K562 (cell line): ENCODE measurements around the gene ADARB2. TPM values are rescaled to one million over a fixed set of nuclear protein-coding genes. Genes with fewer than 3 reads are reported as not detected.

Experiments used
- ATAC-seq: fragments of 200-7000 bp; cut with Tn5 transposase; 3 replicates; pipeline ENCODE4 v1.9.1; 2020; ENCODE audit warnings: moderate library complexity
- BruUV-seq: library from RNA; stranded (reverse); fragments of 400-500 nt; replicated peaks from 2 replicates; lab custom pipeline; 2021; lab: Mats Ljungman, UMichigan
- CTCF ChIA-PET: fragments of 300-600 bp; formaldehyde crosslinking; extraction: SDS; loops from one replicate; lab custom pipeline; 2021; ENCODE audit warnings: low intra/inter-chr PET ratio; lab: Yijun Ruan, JAX
- POLR2A ChIA-PET: fragments of 300-600, 350-650 bp; sonication (Branson Sonifier 250); formaldehyde crosslinking; extraction: SDS; loops from one replicate; lab custom pipeline; 2021; ENCODE audit warnings: antibody characterized with exemption, inconsistent platforms; lab: Yijun Ruan, JAX
- DNase-seq, 4 experiments: peaks; one replicate each; pipeline versions ENCODE4 v3.0.0 to v3.0.0-alpha.2; 2011 to 2018; ENCODE audit warnings: low spot score in 3 of 4, mixed read lengths in 3 of 4; ENCODE audit errors: extremely low read depth in 1 of 4
- FAIRE-seq: peaks from 2 replicates; lab custom pipeline; 2011; peaks lifted over from hg19 to GRCh38; lab: Jason Lieb, UNC
- H2AFZ ChIP-seq: 2 replicates; pipeline ENCODE4 v1.6.0; 2011; ENCODE audit warnings: low read depth, low read length, control low read depth, inconsistent platforms
- H3K27ac ChIP-seq: fragments of 200-600 bp; 3 replicates; pipeline ENCODE4 v1.8.0; 2011; ENCODE audit warnings: low read depth, mild to moderate bottlenecking, control low read depth, inconsistent platforms, low read length, moderate library complexity, mixed read lengths; ENCODE audit errors: extremely low read depth
- H3K27me3 ChIP-seq, 2 experiments: fragments of 300-600 bp in 1 of 2; 2 replicates in 1 of 2; 3 replicates in 1 of 2; pipeline versions ENCODE4 v1.6.0 to v1.8.0; 2011; ENCODE audit warnings: inconsistent platforms in 2 of 2, low read length in 2 of 2, mild to moderate bottlenecking in 1 of 2, mixed read lengths in 1 of 2, moderate library complexity in 1 of 2; ENCODE audit not compliant: control insufficient read depth in 2 of 2, insufficient read depth in 2 of 2
- H3K36me3 ChIP-seq: fragments of 300-600 bp; 3 replicates; pipeline ENCODE4 v1.8.0; 2011; ENCODE audit warnings: mild to moderate bottlenecking, low read length, inconsistent platforms; ENCODE audit not compliant: control insufficient read depth, insufficient read depth
- H3K4me1 ChIP-seq, 2 experiments: fragments of 200-600 bp in 1 of 2; replicated peaks in 1 of 2; 2 replicates in 1 of 2; 3 replicates in 1 of 2; pipeline versions ENCODE4 v1.5.1 to v1.8.0; 2011; ENCODE audit warnings: inconsistent platforms in 2 of 2, low read length in 2 of 2, mild to moderate bottlenecking in 1 of 2, mixed read lengths in 1 of 2, moderate library complexity in 1 of 2; ENCODE audit not compliant: control insufficient read depth in 2 of 2, insufficient read depth in 2 of 2
- H3K4me2 ChIP-seq: 2 replicates; pipeline ENCODE4 v1.6.1; 2011; ENCODE audit warnings: low read length, control low read depth, inconsistent platforms, mixed read lengths; ENCODE audit not compliant: insufficient read depth
- H3K4me3 ChIP-seq: fragments of 200-600 bp; sonication (generic), shearing (Covaris generic); 2 replicates; pipeline ENCODE4 v1.5.1; 2016; ENCODE audit warnings: control low read depth, inconsistent platforms
- H3K79me2 ChIP-seq: fragments of 200-600 bp; 3 replicates; pipeline ENCODE4 v1.8.0; 2011; ENCODE audit warnings: low read length, inconsistent platforms; ENCODE audit not compliant: control insufficient read depth, insufficient read depth
- H3K9ac ChIP-seq, 2 experiments: 2 replicates each; pipeline versions ENCODE4 v1.6.0 to v1.6.1; 2011; ENCODE audit warnings: low read depth in 2 of 2, low read length in 2 of 2, control low read depth in 1 of 2, inconsistent platforms in 1 of 2, mild to moderate bottlenecking in 1 of 2, mixed read lengths in 1 of 2; ENCODE audit not compliant: insufficient read depth in 1 of 2
- H3K9me1 ChIP-seq: one replicate; pipeline ENCODE4 v1.6.0; 2011; ENCODE audit warnings: inconsistent platforms, mild to moderate bottlenecking, low read length, moderate library complexity; ENCODE audit not compliant: control insufficient read depth, insufficient read depth
- H3K9me3 ChIP-seq: replicated peaks from 2 replicates; pipeline ENCODE4 v1.5.1; 2011; ENCODE audit warnings: low read depth, low read length, inconsistent platforms; ENCODE audit not compliant: control insufficient read depth, insufficient read depth
- H4K20me1 ChIP-seq: replicated peaks from 2 replicates; pipeline ENCODE4 v1.6.1; 2011; ENCODE audit warnings: low read length, inconsistent platforms, mixed read lengths; ENCODE audit not compliant: control insufficient read depth, insufficient read depth
- GABPA ChIP-seq: fragments of 200-800 bp; sonication (Bioruptor generic); conservative IDR thresholded peaks from 2 replicates; pipeline ENCODE4 v1.6.1; 2016; ENCODE audit warnings: low read depth, missing genetic modification characterization, missing compliant biosample characterization
- RBM25 ChIP-seq: fragments of 200-400 bp; formaldehyde crosslinking; IDR thresholded peaks from 2 replicates; pipeline ENCODE4 v1.6.1; 2018; ENCODE audit warnings: low read length, low read depth, moderate library complexity; ENCODE audit not compliant: severe bottlenecking
- ZKSCAN3 ChIP-seq: fragments of 250-450 bp; sonication (Bioruptor Pico); IDR thresholded peaks from 2 replicates; pipeline ENCODE4 v1.4.0; 2020
- ZNF140 ChIP-seq: fragments of 250-450 bp; sonication (Bioruptor Pico); IDR thresholded peaks from 2 replicates; pipeline ENCODE4 v1.8.0; 2021; ENCODE audit warnings: moderate library complexity, mild to moderate bottlenecking, inconsistent platforms
- WGBS: fragments of 100-300 bp; shearing (Covaris generic); methylation state at CpG from one replicate; pipeline ENCODE4 v1.1.6; 2016; ENCODE audit warnings: low coverage, mixed read lengths; ENCODE audit not compliant: insufficient coverage; ENCODE audit errors: missing lambda C conversion rate; 5-methylcytosine and 5-hydroxymethylcytosine counted together
- in situ Hi-C: fragments of 300-500 bp; cut with MboI; formaldehyde crosslinking; loops from 4 replicates; pipeline ENCODE4 v1.15.0; 2018; ENCODE audit warnings: inconsistent platforms, mixed read lengths
- intact Hi-C: fragments of 100-400 bp; cut with micrococcal nuclease; formaldehyde crosslinking; loops from 2 replicates; pipeline ENCODE4 v1.14.2; 2022
- polyA plus RNA-seq, 8 experiments: library from polyadenylated mRNA; depleted of rRNA in 4 of 8; stranded (reverse) in 5 of 8; unstranded in 3 of 8; fragments of >200 nt; fragmentation: Nextera tagmentation in 2 of 8; fragmentation: Illumina TruSeq in 1 of 8; extraction: Ambion mirVana in 2 of 8; extraction: Trizol in 1 of 8; gene quantifications; 2 replicates each; pipeline versions ENCODE4 v1.2.1 to v1.2.3, GENCODE V29; 2011 to 2014; ENCODE audit warnings: inconsistent platforms in 1 of 8, missing spikeins in 1 of 8
- total RNA-seq, 7 experiments: library from RNA; depleted of rRNA in 6 of 7; stranded (reverse); fragments of >200 nt in 6 of 7; fragmentation: Illumina TruSeq in 2 of 7; extraction: Trizol in 2 of 7; gene quantifications; 2 replicates each; pipeline versions ENCODE4 v1.2.1 to v1.2.3, GENCODE V29; 2011 to 2021; ENCODE audit warnings: low replicate concordance in 1 of 7
- TF ChIP-seq, protein P1 (sequence below): fragments of 450-650 bp; formaldehyde crosslinking; IDR thresholded peaks from 2 replicates; pipeline ENCODE4 v1.4.0; 2020; ENCODE audit warnings: mild to moderate bottlenecking, moderate library complexity
- TF ChIP-seq, protein P2 (sequence below): fragments of 250-450 bp; sonication (Bioruptor Pico); IDR thresholded peaks from 2 replicates; pipeline ENCODE4 v1.5.0; 2020; ENCODE audit warnings: mild to moderate bottlenecking, borderline replicate concordance

Gene ADARB2
- total and polyA plus RNA-seq, 9 of the 15 experiments (the other 6 are each of a cell fraction or from before 2014, with no cell fraction given): not detected

- H3K9me1 ChIP-seq: no peaks in the 10 kb centered on the region
- POLR2A ChIA-PET: interaction anchor here (0.6 to 0.7 kb wide), 3 partner anchors 101 to 285 kb away, joined by 3 to 4 read pairs (median 4); no protein-coding TSS in a partner anchor
- H4K20me1 ChIP-seq: no peaks in the 10 kb centered on the region
- H3K27ac ChIP-seq: no peak overlapping the region
- TF ChIP-seq, protein P1, sequence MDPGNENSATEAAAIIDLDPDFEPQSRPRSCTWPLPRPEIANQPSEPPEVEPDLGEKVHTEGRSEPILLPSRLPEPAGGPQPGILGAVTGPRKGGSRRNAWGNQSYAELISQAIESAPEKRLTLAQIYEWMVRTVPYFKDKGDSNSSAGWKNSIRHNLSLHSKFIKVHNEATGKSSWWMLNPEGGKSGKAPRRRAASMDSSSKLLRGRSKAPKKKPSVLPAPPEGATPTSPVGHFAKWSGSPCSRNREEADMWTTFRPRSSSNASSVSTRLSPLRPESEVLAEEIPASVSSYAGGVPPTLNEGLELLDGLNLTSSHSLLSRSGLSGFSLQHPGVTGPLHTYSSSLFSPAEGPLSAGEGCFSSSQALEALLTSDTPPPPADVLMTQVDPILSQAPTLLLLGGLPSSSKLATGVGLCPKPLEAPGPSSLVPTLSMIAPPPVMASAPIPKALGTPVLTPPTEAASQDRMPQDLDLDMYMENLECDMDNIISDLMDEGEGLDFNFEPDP: no peak
- TF ChIP-seq ZNF140 (CRISPR knock-in tag) (no peak), GABPA (0 out of 2 replicates have a peak, but pooled peaks have one; percentile 32), ZKSCAN3 (CRISPR knock-in tag) (no peak), RBM25 (no peak)
- TF ChIP-seq, protein P2, sequence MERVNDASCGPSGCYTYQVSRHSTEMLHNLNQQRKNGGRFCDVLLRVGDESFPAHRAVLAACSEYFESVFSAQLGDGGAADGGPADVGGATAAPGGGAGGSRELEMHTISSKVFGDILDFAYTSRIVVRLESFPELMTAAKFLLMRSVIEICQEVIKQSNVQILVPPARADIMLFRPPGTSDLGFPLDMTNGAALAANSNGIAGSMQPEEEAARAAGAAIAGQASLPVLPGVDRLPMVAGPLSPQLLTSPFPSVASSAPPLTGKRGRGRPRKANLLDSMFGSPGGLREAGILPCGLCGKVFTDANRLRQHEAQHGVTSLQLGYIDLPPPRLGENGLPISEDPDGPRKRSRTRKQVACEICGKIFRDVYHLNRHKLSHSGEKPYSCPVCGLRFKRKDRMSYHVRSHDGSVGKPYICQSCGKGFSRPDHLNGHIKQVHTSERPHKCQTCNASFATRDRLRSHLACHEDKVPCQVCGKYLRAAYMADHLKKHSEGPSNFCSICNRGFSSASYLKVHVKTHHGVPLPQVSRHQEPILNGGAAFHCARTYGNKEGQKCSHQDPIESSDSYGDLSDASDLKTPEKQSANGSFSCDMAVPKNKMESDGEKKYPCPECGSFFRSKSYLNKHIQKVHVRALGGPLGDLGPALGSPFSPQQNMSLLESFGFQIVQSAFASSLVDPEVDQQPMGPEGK: no peak
- CTCF ChIA-PET: no interaction called here
- no peak overlapping the region for H3K4me3 ChIP-seq
- no peak overlapping the region for H3K9ac ChIP-seq
- no peak for FAIRE-seq
- intact Hi-C loops: no loop called here
- no peaks in the 10 kb centered on the region for H3K36me3 ChIP-seq
- in situ Hi-C loops: no loop called here
- no peak overlapping the region for H2AFZ ChIP-seq
- no peaks in the 10 kb centered on the region for H3K79me2 ChIP-seq
- no peak for ATAC-seq
- peaks cover 2 to 14% of the 10 kb centered on the region in 2 experiments; a peak in 4 of 5 replicates for H3K27me3 ChIP-seq
- no peak overlapping the region for H3K4me2 ChIP-seq
- DNase-seq: no peak
- no peaks in the 10 kb centered on the region for H3K9me3 ChIP-seq
- no peaks in the 10 kb centered on the region for H3K4me1 ChIP-seq
- BruUV-seq: no TSS peak
- 0% methylated on average over 9 of the region's 9 CpGs for WGBS
Measured at GRCh38 chr10:1255118-1255517, 482.2 kb downstream of the ADARB2 start.
